ENCODE measurements around the gene IFFO2.

Gene IFFO2

DNA sequence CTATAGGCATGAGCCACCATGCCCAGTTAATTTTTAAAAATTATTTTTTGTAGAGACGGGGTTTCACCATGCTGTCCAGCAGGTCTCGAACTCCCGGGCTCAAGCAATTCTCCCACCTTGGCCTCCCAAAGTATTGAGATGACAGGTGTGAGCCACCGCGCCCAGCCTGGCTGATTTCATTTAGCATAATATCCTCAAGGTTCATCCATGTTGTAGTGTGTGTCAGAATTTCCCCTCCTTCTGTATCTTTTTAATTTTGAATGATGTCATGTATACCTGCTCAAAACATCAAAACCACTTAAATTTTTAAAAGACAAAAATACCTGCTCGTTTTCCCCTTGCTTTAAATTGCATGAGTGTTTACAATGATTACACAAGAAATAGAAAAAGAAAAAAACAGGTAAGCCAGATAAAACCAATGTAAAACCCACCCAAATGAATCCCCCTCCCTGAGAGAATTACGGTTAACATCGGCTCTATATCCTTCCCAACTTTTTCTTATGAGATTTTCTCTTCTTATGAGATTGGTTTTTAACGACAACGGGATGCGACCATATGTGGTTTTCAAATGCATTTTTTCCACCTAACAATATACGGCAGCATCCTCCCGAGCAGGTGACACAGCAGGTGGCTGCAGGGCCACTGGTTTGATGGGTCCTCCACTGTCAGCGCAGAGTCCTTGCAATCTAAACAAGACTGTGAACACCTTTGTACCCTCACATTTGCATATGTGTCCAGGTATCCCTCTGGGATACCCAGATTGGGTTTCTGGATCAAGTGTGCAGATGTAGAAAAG lies 22.1 kb downstream of the IFFO2 start:
- DNase-seq, result no peak

DNA sequence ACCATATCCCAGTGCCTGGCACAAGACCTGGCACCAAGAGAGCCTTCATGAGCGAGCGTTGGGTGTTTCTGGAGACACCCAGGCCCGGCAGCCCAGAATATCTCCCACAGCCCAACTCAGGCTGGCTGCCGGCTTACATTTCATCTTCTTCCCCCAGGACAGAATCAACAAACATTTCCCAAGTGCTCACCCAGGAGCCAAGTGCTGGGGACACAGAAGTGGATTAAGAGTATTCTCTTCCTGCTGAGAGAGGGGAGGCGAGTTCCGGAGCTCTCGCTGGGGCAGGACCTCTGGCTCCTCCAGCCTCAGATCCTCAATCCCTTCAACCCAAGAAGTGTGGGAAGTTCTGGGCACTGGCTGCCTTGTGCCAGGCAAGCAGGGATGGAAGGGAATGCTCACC lies 23.6 kb downstream of the IFFO2 start:
- DNase-seq, result no peak

DNA sequence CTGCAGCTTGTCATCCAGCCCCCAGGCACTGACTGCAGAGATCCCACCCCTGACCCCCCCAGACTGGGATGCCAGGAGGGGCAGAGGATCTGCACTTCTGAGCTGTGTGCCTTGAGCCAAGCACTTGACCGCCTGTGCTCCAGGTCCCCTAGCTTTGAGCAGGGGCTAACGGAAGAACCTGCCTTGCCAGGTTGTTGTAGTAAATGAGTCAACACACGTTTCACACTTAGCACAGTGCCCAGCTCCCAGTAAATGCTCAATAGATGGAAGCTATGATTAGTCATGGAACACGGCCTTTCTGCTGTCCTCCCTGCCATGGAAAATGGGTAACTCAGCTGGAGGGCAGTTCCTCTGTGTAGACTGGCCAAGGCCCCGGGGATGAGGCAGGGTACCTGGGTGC lies 24.1 kb downstream of the IFFO2 start:
- DNase-seq, result no peak

DNA sequence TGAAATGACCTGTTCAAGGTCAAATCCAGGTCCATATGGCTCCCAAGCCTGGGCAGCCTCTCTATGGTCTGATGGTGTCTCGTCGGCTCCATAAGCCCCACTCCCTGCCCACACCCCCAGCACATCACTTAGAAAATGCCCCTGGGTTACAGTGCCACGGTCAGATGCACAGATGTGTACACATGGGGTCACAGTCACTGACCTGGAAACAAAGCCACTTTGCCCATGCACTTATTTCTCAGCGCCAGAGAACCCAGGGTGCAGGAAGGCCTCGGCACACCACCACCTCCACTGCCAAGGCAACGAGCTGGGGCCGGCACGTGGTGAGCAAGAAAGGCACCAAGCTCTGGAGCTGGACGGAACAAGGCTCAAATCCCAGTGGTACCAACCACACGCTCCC lies 24.7 kb downstream of the IFFO2 start:
- DNase-seq, result no peak

DNA sequence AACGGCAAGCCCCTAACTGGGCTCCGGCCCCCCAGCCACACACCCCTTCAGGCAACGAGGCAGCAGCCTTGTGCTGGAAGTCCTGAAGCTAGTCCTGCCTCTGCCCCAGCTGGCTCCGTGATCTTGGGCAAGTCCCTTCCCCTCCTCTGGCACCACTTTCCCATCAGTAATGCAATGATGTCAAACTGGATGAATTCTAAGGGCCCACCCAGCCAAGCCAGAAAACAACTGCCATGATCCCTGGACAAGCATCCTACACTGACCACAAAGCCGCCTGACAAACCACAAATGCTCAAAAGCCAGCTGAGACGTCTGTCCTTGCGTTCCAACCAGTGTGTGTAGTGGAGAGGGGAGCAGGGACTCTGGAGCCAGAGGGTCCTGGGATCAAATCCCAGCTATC lies 26.8 kb downstream of the IFFO2 start:
- DNase-seq, result no peak

DNA sequence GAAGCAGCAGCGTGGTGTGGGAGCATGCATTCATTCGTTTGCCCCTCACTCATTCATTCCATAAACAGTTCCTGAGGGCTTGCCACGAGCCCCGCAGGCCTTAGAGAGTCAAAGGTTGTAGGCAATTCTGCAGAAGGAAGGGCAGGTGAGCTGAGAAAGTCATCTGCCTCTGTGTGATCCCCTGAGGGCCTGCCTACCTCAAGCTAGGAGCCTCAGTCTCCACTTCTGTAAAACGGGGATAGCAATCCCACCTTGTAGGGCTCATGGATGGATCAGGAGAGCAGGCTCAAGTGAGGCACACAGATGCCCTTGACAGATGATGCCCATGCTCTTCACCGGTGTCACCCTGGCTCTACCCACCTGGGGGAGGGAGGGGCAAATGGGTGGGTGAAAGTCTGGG lies 27.5 kb downstream of the IFFO2 start:
- DNase-seq, result no peak

DNA sequence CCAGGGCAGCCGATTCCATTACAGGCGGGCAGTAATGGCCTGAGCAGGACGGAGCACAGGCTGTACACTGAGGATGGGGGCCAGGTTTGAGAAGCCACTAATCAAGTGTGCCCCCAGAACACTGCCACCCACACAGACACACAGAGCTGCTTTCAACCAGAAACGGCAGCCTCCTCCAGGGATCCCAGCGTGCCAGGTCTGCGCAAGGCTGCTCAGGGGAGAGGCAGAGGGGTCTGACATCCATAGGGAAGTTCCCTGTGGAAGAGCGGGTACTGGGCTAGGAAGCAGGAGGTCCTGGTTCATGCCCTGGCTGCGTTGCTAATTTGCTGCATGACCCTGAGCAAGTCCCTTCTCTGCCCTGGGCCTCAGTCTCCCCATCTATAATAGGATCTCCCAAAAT lies 28.1 kb downstream of the IFFO2 start:
- DNase-seq, result no peak

DNA sequence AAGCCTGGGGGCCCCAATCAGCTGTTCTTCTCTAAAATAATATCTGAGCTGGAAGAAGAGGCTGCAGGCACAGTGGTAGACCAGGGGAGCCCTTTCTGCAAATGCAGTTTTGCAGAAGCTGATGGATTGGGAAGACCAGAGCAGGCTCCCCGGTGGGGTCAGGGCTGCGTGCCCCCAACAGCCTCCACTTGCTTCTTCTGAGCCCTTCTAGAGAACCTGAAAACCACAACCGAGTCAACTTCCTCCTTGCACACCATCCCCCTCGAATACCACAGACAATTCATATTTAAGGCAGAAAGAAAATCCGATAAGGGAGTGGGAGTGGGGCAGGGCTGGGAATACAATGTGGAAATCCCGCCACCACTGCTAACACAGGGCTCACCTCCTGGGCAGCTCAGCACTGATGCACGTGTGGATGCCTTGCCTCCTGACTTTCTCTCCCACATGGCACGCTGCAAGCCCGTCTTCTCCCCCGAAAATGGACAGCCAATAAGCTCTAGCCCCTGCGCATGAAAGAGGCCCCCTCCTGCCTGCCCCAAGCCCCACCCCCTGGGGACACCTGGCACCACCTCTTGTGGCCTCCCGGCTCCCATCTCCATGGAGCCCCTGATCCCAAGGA lies 28.7 kb downstream of the IFFO2 start:
- no peak for DNase-seq

DNA sequence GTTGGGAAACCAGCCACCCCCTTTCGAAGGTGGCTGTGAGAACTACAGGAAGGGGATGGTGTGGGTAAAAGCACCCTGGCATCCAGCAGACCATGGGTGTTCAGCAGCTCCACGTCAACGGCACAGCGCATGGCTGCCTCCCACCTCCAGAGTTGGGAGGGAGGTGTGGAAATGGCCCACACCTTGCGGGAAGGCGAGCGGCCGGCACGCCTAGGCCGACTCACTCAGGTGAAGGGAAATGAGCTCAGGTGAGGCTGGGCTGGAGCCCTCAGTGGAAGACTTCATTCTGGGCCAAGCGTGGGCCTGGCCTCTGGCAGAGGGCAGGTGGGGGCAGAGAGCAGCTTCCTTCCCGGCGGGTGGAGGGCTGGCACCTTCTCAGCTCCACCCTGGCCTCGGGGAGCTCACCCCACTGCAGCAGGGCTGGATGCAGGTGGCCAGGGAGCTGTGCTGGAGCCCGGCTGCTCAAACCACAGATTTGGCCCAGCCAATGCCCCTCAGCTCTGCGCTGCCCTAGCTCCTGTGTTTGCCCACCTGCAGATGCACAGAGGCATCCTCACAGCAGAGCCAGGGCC lies 29.3 kb downstream of the IFFO2 start:
- DNase-seq, result no peak

DNA sequence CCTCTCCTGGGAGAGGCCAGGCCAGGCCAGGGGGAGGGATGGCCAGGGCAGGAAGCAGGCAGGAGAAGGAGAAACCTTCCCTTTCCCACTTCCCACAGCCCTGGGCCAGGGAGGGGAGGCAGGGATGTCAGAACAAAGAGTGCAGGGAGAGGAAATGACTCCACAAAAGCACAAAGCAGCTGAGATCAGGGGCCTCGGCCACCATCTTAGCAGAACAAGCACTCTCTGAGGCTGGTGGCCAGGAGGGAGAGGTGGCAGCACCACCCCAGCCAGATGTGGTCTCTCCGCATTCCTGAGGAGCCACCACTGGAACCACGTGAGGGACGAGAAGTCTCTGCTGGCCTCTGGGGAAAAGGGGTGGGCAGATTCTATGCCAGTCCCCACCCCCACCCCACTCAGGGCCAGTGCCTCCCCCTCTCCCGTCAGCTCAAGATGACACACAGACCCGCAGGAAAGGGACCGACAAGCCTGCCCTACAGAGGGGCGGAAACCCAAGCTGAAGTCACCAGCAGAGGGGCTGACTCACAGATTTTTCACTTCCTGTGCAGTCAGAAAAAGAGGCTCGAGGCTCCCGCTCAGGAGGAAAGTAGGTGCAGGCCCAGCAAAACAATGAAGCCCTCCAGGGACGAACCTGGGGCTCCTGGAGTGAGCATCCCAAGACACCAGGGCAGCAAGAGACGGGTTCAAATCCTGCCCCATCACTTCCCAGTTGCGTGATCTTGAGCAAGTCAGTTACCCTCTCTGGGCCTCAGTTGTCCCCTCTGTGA lies 30.0 kb downstream of the IFFO2 start:
- DNase-seq, result no peak

DNA sequence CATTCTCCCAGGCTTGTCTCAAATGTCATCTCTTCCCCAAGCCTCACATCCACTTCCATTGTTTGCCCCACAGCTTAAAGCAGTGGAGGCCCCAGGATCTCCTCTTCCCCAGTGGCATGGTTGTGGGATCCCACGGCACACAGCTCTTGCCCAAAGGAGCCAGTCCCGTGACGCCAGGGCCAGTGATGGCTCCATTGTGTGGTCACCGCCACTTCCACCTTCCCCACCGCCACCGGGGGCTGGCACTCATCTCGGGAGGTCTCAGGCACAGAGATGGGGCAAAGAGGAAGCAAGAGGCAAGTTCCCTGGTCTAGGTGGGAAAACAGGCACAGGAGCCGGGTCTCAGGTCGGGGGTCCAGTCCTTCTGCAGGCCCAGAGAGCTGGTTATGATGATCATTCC lies 31.2 kb downstream of the IFFO2 start:
- DNase-seq, result no peak

DNA sequence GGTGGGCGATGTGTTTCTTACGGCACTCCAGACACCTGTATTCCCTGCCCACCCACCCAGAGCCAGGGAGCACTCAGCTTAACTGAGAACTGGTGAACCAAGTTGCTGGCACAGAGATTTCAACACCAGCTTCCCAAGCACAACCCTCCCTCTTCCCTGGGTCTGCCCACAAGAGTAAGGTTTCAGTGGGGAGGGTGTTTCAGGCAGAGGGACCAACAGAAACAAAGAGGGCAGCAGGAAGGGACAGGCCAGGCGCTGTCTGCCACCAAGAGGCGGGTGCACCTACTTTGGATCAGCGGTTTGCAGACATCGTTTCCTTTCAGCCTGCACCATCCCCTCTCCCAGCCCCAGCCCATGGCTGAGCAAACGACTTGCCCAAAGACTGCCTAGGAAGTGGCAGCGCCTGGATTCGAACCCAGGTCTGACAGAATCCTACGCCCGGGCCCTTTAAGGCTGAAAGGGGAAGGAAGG lies 32.2 kb downstream of the IFFO2 start:
- no peak for DNase-seq

DNA sequence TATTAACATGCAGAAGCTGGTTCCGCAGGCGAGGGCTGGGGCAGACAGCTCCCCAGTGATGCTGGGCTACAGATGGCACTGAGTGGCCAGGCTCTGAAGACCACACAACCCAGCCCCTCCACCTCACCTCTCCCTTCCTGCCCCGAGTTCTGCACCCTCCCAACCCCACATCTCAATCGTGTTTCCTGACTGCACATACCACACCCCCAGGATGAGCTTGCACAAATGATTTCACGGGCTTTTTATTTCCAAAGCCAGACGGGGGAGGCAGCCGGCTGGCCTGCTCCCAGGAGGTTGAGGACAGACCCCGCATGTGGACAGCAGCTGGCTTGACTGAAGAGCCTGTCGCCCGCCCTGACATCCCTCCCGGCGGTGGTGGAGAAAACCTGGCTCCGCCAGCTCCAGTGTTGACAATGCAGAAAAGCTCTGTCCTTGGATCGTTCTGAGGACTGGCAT lies 32.7 kb downstream of the IFFO2 start:
- no peak for DNase-seq

DNA sequence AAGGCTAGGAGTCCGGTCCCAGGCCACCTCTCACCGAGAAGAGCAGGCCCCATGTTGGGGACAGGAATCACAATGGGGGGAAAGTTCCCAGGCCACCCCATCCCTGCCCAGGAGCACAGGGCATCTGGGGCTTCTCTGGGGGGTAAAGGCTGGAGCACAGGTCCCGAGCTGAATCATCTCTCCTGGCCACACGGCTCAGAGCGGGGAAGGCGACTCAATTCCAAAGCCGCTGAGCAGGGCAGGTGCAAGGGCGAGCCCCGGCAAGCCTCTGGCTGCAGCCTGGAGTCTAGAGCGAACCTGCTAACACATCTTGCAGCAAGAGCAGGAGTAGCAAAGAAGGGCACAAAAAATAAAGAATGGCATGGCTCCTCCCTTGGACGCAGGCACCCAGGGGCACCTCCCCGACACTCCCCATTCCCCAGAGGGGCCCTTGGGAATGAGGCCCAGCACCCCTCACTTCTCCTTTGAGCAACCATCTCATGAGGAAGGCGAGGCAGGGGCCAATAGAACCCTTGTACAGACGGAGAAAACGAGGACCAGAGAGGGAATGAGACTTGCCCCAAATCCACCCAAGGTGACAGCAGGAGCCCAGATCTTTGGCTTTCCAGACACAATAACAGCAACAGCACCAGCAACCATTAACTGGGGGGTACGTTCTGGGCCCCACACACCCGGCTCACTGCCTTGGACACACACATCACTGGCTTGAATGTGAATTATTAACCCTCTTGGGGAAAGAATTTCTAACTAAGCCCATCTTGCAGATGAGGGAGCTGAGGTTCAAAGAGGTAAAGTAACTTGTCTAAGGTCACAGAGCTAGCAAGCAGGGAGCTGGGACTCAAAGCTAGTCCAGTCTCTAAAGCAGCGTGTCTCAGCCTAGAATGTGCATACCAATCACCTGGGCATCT lies 33.4 kb downstream of the IFFO2 start:
- DNase-seq, result no peak

DNA sequence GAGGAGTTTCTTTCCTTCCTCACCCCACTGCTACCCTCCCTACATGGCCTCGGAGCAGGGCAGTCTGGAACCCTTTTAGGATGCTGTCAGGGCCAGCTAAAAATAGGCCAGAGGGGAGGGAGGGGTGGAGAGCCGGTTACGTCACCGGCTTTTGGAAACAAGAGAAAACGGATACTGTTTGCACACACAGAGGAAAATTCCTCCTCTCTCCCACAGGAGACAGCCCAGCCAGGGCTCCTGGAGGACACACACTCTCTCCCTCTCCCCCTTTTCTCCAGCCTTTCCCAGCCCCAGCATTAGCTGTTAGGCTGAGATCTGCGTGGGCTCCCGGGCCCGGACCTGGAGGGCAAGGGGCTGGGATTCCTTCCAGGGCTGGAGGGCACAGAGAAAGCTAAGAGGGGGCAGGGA lies 34.2 kb downstream of the IFFO2 start:
- no peak for DNase-seq

DNA sequence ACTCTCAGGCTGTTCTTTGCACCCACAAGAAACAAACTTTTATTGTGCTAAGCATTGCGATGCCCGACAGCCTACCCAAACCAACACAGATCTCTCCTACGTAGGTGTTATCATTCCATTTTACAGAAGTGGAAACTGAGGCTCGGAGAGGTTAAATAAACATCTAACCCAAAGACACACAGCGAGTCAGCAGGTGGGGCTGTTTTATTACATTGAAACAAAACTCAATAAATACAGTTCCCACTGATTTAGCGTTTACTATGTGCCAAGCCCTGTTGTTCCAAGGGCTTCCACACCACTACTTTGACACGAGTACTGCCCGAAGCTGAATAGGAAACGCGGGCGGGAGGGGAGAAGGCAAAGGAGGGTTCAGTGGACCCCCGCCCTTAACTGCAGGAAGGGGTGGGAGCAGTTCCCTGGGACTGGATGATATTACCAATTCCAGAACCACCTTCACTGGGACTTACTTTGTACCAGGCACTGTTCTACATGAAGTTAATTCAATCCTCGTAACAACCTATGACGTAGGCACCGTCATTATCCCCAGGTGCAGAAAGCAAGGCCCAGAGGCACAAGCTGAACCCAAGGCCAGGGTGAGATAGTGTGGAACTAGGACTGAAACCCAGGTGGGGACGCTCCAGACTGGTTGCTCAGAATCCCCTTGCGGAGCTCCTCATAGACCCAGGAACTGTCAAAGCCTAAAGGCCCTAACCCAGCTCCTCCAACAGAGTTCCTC lies 34.8 kb downstream of the IFFO2 start:
- no peak for DNase-seq

DNA sequence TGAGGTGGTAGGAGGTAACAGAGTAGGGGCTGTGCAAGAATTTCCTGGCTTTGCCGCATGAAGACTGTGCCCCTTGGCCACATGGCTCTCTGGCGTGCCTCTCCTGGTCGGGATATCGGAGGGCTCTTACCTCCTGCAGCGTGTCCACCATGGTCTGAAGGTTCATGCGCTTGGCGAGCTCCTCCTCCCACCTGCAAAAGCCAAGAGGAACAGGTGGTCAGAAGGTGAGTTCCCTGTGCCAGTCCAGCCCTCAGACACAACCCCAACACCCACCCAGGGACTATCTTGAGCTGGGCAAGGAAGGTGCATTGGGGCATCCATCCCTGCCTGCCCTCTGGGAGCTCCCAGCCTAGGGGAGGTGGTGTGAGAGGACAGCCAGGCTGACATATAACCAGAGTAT lies 35.5 kb downstream of the IFFO2 start:
- no peak for DNase-seq

DNA sequence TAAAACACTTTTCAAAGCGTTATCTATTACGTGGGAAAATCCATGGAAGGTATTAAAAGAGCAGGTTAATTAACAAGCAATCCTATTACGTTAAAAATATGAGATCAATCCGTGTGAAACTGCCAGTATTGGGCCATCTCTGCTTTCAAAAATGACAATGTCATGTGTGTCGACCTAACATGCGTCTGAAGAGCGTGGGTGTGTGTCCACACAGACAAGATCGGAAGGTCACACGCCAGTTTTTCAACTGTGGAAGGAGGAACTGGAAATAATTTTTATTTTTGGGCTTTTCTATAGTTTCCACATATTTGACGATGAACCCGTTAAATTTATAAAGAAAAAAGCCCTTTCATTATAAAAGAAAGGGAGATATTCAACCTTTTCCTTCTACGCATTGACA lies 36.5 kb downstream of the IFFO2 start:
- no peak for DNase-seq

DNA sequence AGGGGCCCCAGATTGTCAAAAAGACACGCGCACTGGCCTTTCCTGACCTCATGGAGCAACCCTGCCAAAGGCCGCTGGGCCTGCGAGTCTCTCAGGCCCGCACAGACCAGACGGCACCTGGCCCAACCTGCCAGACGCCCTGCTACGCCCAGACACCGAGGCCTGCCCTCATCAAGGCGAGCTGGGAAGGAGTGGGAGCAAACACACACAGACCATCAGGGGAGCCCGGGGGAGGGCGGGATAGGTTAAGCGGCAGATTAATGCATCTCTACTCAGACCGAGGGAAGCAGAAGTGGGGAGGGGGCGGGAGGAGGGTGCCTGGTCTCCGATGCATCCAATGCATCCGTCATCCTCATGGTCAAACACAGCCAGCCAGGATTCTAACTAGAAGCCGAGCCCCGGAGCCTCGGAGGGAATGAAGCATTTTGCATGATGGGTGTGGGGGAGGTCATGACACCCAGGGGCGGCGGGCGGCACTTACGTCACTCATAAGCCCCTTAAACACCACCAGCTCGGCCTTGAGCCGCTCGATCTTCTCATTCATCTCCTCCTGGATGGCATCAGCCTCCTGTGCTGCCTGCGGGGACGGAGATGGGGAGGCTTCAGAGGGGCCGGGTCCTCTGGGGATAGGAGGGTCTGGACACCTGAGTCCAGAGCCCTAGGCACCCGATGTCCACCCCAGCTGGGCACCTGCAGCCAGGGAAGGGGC lies 37.1 kb downstream of the IFFO2 start:
- DNase-seq, result no peak

DNA sequence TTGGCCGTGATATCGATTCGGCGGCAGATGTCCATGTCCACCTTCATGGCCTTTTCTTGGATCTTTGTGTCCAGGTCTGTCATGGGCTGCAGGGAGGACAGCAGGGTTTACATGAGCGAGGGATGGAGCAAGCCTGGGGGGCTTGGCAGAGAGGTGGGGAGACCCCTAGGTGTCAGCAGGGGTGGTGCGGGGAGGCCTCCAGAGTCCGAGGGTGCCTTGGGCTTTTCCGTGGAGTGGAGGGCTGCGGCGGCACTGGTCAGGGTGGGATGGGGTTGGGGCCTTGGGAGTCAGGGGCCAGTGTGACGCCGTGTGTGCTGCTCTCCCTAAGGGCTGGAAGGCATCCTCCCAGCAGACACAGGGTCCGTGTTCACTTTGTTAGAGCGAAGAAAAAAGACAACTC lies 38.1 kb downstream of the IFFO2 start:
- DNase-seq, result no peak

Measured in NCI-H446 (cell line).